Lung (tissue), 16 donors: ENCODE results near the gene C20orf173. TPM values are rescaled to one million over a fixed set of nuclear protein-coding genes. Genes with fewer than 3 reads are reported as not detected.

Source experiments
- ATAC-seq: fragments of 200-7000 bp; cut with Tn5 transposase; one replicate; pipeline ENCODE4 v1.9.1; 2020; ENCODE audit warnings: moderate number of reproducible peaks; ENCODE audit not compliant: insufficient read depth, low FRiP score
- DNase-seq, 3 donors: peaks; one replicate each; pipeline ENCODE4 v3.0.0-alpha.2; 2013 to 2017
- H3K27ac ChIP-seq, 2 donors: one replicate each; pipeline ENCODE4 v1.5.1; 2013; ENCODE audit warnings: mild to moderate bottlenecking in 2 of 2, moderate library complexity in 2 of 2, control low read depth in 1 of 2, inconsistent platforms in 1 of 2, low read depth in 1 of 2, low read length in 1 of 2
- H3K27me3 ChIP-seq, 3 donors: one replicate each; pipeline ENCODE4 v1.5.1; 2013; ENCODE audit warnings: low read length in 2 of 3; ENCODE audit not compliant: control insufficient read depth in 3 of 3, insufficient read depth in 3 of 3
- H3K36me3 ChIP-seq, 4 donors: one replicate each; pipeline ENCODE4 v1.5.1; 2013; ENCODE audit warnings: low read length in 4 of 4, mild to moderate bottlenecking in 1 of 4, moderate library complexity in 1 of 4; ENCODE audit not compliant: control insufficient read depth in 4 of 4, insufficient read depth in 4 of 4
- H3K4me1 ChIP-seq, 5 donors: one replicate each; pipeline ENCODE4 v1.5.1; 2013; ENCODE audit warnings: low read length in 5 of 5, mild to moderate bottlenecking in 2 of 5, moderate library complexity in 1 of 5; ENCODE audit not compliant: control insufficient read depth in 5 of 5, insufficient read depth in 5 of 5
- H3K4me3 ChIP-seq: one replicate; pipeline ENCODE4 v1.5.1; 2013; ENCODE audit warnings: mild to moderate bottlenecking, control low read depth, moderate library complexity
- H3K9ac ChIP-seq, 2 donors: one replicate each; pipeline ENCODE4 v1.5.1; 2013; ENCODE audit warnings: low read length in 2 of 2, control low read depth in 1 of 2; ENCODE audit not compliant: insufficient read depth in 1 of 2
- H3K9me3 ChIP-seq, 4 donors: one replicate each; pipeline ENCODE4 v1.5.1; 2013; ENCODE audit warnings: low read length in 3 of 4, mild to moderate bottlenecking in 1 of 4, moderate library complexity in 1 of 4; ENCODE audit not compliant: control insufficient read depth in 4 of 4, insufficient read depth in 3 of 4
- WGBS, 2 donors: extraction: QIAGEN DNeasy Blood & Tissue Kit; methylation state at CpG; one replicate each; pipeline ENCODE4 v1.1.7; 2013; 5-methylcytosine and 5-hydroxymethylcytosine counted together
- long read RNA-seq, 5 donors: transcript quantifications; one replicate each; lab custom pipeline, GENCODE V29; 2026
- polyA plus RNA-seq, 2 donors: library from polyadenylated mRNA; stranded (reverse); fragments of 200-250 nt; gene quantifications; one replicate each; pipeline ENCODE4 v1.2.1, GENCODE V29; 2013
- total RNA-seq, 2 donors: library from RNA; depleted of rRNA in 1 of 2; stranded (reverse); fragments of >200 nt in 1 of 2; gene quantifications; one replicate each; pipeline ENCODE4 v1.2.1, GENCODE V29; 2014 to 2021
- TF ChIP-seq, protein P1 (sequence below): IDR thresholded peaks from 2 replicates; pipeline ENCODE4 v1.5.1; 2012; ENCODE audit warnings: mild to moderate bottlenecking; ENCODE audit errors: control extremely low read depth, extremely low read depth
- donor health status: control.
- donor health status: control.
- donor health status: Bipolar disorder and iron deficiency.
- donor health status: healthy.
- donor health status: DM: yes; HTN: yes; CAD: no.

The C20orf173 gene
- total RNA-seq (not detected), polyA plus RNA-seq (not detected)
- long read RNA-seq, donor 1 = 0 reads
- long read RNA-seq, donor 2 = 0 reads
- long read RNA-seq, donor 3 = 0 reads
- long read RNA-seq, donor 4 = 0 reads
- long read RNA-seq, donor 5 = 0 reads

GRCh38 chr20:35529552-35529951 is at the start of gene C20orf173:
TSS of gene C20orf173 (minus strand) at chr20:35529652. CDS start at chr20:35529373, 279 bp downstream.
- H3K27me3 ChIP-seq = no peaks in the 10 kb centered on the region
- DNase-seq (no peak), ATAC-seq (no peak)
- 94 to 96% methylated on average over 2 of the region's 2 CpGs for WGBS, 2 donors
- no peak within 1 kb of the TSS for H3K9ac ChIP-seq
- TF ChIP-seq, protein P1, sequence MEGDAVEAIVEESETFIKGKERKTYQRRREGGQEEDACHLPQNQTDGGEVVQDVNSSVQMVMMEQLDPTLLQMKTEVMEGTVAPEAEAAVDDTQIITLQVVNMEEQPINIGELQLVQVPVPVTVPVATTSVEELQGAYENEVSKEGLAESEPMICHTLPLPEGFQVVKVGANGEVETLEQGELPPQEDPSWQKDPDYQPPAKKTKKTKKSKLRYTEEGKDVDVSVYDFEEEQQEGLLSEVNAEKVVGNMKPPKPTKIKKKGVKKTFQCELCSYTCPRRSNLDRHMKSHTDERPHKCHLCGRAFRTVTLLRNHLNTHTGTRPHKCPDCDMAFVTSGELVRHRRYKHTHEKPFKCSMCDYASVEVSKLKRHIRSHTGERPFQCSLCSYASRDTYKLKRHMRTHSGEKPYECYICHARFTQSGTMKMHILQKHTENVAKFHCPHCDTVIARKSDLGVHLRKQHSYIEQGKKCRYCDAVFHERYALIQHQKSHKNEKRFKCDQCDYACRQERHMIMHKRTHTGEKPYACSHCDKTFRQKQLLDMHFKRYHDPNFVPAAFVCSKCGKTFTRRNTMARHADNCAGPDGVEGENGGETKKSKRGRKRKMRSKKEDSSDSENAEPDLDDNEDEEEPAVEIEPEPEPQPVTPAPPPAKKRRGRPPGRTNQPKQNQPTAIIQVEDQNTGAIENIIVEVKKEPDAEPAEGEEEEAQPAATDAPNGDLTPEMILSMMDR = no peak
- no peaks in the 10 kb centered on the region for H3K4me1 ChIP-seq
- peaks cover 0 to 2% (median 0%) of the 10 kb centered on the region in 4 donors for H3K9me3 ChIP-seq
- no peak within 1 kb of the TSS for H3K4me3 ChIP-seq
- H3K27ac ChIP-seq = no peak within 1 kb of the TSS
- no peaks in the 10 kb centered on the region for H3K36me3 ChIP-seq

GRCh38 chr20:35579196-35579595 is 49.7 kb upstream of the C20orf173 start:
- Histone ChIP-seq H3K27me3 (no peaks in the 10 kb centered on the region), H3K4me1 (peaks cover 0 to 6% (median 0%) of the 10 kb centered on the region in 5 donors), H3K36me3 (no peaks in the 10 kb centered on the region), H3K9me3 (peaks cover 0 to 8% (median 0%) of the 10 kb centered on the region in 4 donors), H3K9ac (no peak overlapping the region), H3K27ac (no peak overlapping the region), H3K4me3 (no peak overlapping the region)
- DNase-seq = no peak
- no peak for ATAC-seq
- 94 to 96% methylated on average over 6 of the region's 6 CpGs for WGBS, 2 donors
- TF ChIP-seq, protein P1 = no peak

DNA sequence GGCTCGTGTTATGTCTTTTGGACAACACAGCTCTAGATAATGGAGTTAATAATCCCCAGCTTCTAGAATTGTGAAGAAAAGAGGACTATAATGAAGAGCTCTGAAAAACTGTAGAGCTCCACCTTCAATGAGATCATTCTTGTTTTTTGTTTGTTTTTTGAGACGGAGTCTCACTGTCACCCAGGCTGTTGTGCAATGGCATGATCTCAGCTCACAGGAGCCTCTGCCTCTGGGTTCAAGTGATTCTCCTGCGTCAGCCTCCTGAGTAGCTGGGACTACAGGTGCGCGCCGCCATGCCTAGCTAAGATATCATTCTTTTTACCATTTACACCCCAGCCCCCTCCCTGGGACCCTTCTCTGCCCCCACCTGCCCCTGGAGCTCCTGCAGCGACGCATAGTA is 49.0 kb upstream of the C20orf173 start:
- Histone ChIP-seq H3K27ac (no peak overlapping the region), H3K9me3 (peaks cover 0 to 8% (median 0%) of the 10 kb centered on the region in 4 donors), H3K36me3 (no peaks in the 10 kb centered on the region), H3K4me3 (no peak overlapping the region), H3K4me1 (peaks cover 0 to 6% (median 0%) of the 10 kb centered on the region in 5 donors), H3K27me3 (no peaks in the 10 kb centered on the region), H3K9ac (no peak overlapping the region)
- no peak for DNase-seq
- no peak for ATAC-seq
- WGBS, 2 donors = 87 to 88% methylated on average over 8 of the region's 8 CpGs
- TF ChIP-seq, protein P1 = no peak

- no peak for ATAC-seq
- Histone ChIP-seq H3K27ac (no peak overlapping the region), H3K4me1 (peaks cover 0 to 6% (median 0%) of the 10 kb centered on the region in 5 donors), H3K4me3 (no peak overlapping the region), H3K27me3 (no peaks in the 10 kb centered on the region), H3K9ac (no peak overlapping the region), H3K36me3 (no peaks in the 10 kb centered on the region), H3K9me3 (peaks cover 0 to 5% (median 0%) of the 10 kb centered on the region in 4 donors)
- 69 to 79% methylated on average over 3 of the region's 3 CpGs for WGBS, 2 donors
- TF ChIP-seq, protein P1 = no peak
- DNase-seq = no peak
Measured at GRCh38 chr20:35576816-35577215, 47.4 kb upstream of the C20orf173 start.
